GM19372 (cell line): ENCODE results near the gene ABCC5.
"Not testable (repeated sequence)": the region's sequence is repeated elsewhere in the genome, so short reads cannot be mapped to it uniquely, and the experiment has no call there.

Experiments used
- ATAC-seq: cut with Tn5 transposase; IDR thresholded peaks from one replicate; pipeline ENCODE4 v1.9.1; 2021; ENCODE audit warnings: mild to moderate bottlenecking, low read depth, moderate library complexity; ENCODE audit not compliant: unreplicated experiment

ABCC5 gene

GRCh38 chr3:184017672-184018423 is at the start of gene ABCC5:
TSS of gene ABCC5 (minus strand) at chr3:184017884. CDS start at chr3:184014392, 3,492 bp downstream.
- peak; percentile 94 for ATAC-seq

- no peak for ATAC-seq
Measured at GRCh38 chr3:184066211-184066610, 48.5 kb upstream of the ABCC5 start.

- no peak for ATAC-seq
Measured at GRCh38 chr3:184062637-184063036, 45.0 kb upstream of the ABCC5 start.

- no peak for ATAC-seq
Measured at GRCh38 chr3:184059424-184059823, 41.7 kb upstream of the ABCC5 start.

- no peak for ATAC-seq
Measured at GRCh38 chr3:184058029-184058428, 40.3 kb upstream of the ABCC5 start.

- no peak for ATAC-seq
Measured at GRCh38 chr3:184052767-184053166, 35.1 kb upstream of the ABCC5 start, which contains the start of gene HTR3C. TSS of gene HTR3C (plus strand) at chr3:184053047. CDS start at chr3:184053081, 34 bp downstream.

- no peak for ATAC-seq
Measured at GRCh38 chr3:184050217-184050847, 32.6 kb upstream of the ABCC5 start.

GRCh38 chr3:184045995-184046394 is 28.3 kb upstream of the ABCC5 start:
- ATAC-seq, result no peak

GRCh38 chr3:184042617-184043016 is 24.9 kb upstream of the ABCC5 start:
- ATAC-seq, result no peak

- ATAC-seq, result no peak
Measured at GRCh38 chr3:184040010-184040409, 22.3 kb upstream of the ABCC5 start.

GRCh38 chr3:184039414-184039813 is 21.7 kb upstream of the ABCC5 start:
- no peak for ATAC-seq

GRCh38 chr3:184038307-184038706 is 20.6 kb upstream of the ABCC5 start:
- ATAC-seq, result not testable (repeated sequence)

- no peak for ATAC-seq
Measured at GRCh38 chr3:184037816-184038215, 20.1 kb upstream of the ABCC5 start.

GRCh38 chr3:184031187-184031792 is 13.6 kb upstream of the ABCC5 start, which contains the start of gene HTR3D:
TSS of gene HTR3D (plus strand) at chr3:184031742. CDS start at chr3:184031742, 0 bp downstream.
- ATAC-seq, result no peak

GRCh38 chr3:184030536-184030935 is 12.9 kb upstream of the ABCC5 start:
- no peak for ATAC-seq

GRCh38 chr3:184029443-184029842 is 11.8 kb upstream of the ABCC5 start:
- no peak for ATAC-seq

GRCh38 chr3:184028275-184028890 is 10.7 kb upstream of the ABCC5 start:
- ATAC-seq, result not testable (repeated sequence)

- not testable (repeated sequence) for ATAC-seq
Measured at GRCh38 chr3:184025256-184025655, 7.6 kb upstream of the ABCC5 start.

- no peak for ATAC-seq
Measured at GRCh38 chr3:184022323-184022722, 4.6 kb upstream of the ABCC5 start.

GRCh38 chr3:184018424-184018973 is 815 bp upstream of the ABCC5 start:
- no peak for ATAC-seq
